Measurements from ENCODE around the gene RACGAP1. TPM values are rescaled to one million over a fixed set of nuclear protein-coding genes. Genes with fewer than 3 reads are reported as not detected.

The RACGAP1 gene
- total RNA-seq, 1 experiment from 2014 or later = 147 TPM

DNA sequence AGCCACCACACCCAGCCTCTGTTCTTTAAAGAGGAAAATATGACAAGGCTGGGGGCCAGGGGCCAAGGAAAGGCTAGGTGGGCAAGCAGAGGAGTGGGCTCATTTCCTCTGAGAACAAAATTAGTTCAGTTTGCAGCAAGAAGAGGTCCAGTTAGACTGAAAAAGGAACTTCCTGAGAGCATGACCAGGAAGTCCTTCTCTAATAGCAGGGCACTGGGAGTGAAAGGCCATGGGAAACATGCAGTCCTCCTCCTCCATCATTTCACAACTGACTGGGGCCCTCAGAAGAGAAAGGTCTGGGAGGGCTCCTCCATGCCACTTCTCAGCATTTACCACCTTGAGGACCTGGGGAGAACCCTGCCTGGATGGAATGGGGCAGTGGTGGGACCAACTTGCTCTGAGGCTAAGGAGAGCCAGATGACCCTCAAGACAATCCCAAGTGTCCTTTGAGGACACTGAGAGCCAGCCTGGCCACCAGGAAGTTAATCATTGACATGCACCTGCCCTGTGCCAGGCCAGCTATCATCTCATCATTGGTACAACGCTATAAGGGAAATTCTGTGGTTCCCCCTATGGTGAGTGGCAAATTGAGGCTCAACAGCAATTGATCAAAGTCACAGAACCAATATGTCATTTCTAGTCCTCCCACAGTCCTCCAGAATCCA lies 72.8 kb downstream of the RACGAP1 start:
- DNase-seq (ENCODE audit: low read depth, low spot score) (no peak), ATAC-seq (no peak)
- in situ Hi-C loops (cut with HindIII; ENCODE audit: low pct_unique_long_range_greater_than_20kb, low sequenced_read_pairs) (no loop called here), intact Hi-C loops (cut with micrococcal nuclease; ENCODE audit: unreplicated experiment) (loop anchor here (10.0 kb wide), 1 partner anchor 178 kb away; no protein-coding TSS in a partner anchor)
- ChIA-PET POLR2A (no interaction called here), CTCF (no interaction called here)
- no peaks in the 10 kb centered on the region for H3K27me3 ChIP-seq (ENCODE audit: control insufficient read depth, insufficient read depth, low read length)
- H3K27ac ChIP-seq (ENCODE audit: low read length) = no peak overlapping the region; the same call in 1 of the 2 replicates
- no peaks in the 10 kb centered on the region for H3K4me1 ChIP-seq (ENCODE audit: control insufficient read depth, insufficient read depth, low read length)
- TF ChIP-seq SIN3A (IDR thresholded peaks at IDR 0.05; ENCODE audit: borderline replicate concordance, insufficient read depth, low read depth, low read length) (no peak), POLR2AphosphoS5 (IDR thresholded peaks at IDR 0.05; ENCODE audit: low read depth, low read length) (no peak), TCF7L2 (IDR thresholded peaks at IDR 0.05; ENCODE audit: low read depth, low read length) (no peak)
- TF ChIP-seq, protein P1, sequence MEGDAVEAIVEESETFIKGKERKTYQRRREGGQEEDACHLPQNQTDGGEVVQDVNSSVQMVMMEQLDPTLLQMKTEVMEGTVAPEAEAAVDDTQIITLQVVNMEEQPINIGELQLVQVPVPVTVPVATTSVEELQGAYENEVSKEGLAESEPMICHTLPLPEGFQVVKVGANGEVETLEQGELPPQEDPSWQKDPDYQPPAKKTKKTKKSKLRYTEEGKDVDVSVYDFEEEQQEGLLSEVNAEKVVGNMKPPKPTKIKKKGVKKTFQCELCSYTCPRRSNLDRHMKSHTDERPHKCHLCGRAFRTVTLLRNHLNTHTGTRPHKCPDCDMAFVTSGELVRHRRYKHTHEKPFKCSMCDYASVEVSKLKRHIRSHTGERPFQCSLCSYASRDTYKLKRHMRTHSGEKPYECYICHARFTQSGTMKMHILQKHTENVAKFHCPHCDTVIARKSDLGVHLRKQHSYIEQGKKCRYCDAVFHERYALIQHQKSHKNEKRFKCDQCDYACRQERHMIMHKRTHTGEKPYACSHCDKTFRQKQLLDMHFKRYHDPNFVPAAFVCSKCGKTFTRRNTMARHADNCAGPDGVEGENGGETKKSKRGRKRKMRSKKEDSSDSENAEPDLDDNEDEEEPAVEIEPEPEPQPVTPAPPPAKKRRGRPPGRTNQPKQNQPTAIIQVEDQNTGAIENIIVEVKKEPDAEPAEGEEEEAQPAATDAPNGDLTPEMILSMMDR (IDR thresholded peaks at IDR 0.05) = no peak
- TF ChIP-seq, protein P2, sequence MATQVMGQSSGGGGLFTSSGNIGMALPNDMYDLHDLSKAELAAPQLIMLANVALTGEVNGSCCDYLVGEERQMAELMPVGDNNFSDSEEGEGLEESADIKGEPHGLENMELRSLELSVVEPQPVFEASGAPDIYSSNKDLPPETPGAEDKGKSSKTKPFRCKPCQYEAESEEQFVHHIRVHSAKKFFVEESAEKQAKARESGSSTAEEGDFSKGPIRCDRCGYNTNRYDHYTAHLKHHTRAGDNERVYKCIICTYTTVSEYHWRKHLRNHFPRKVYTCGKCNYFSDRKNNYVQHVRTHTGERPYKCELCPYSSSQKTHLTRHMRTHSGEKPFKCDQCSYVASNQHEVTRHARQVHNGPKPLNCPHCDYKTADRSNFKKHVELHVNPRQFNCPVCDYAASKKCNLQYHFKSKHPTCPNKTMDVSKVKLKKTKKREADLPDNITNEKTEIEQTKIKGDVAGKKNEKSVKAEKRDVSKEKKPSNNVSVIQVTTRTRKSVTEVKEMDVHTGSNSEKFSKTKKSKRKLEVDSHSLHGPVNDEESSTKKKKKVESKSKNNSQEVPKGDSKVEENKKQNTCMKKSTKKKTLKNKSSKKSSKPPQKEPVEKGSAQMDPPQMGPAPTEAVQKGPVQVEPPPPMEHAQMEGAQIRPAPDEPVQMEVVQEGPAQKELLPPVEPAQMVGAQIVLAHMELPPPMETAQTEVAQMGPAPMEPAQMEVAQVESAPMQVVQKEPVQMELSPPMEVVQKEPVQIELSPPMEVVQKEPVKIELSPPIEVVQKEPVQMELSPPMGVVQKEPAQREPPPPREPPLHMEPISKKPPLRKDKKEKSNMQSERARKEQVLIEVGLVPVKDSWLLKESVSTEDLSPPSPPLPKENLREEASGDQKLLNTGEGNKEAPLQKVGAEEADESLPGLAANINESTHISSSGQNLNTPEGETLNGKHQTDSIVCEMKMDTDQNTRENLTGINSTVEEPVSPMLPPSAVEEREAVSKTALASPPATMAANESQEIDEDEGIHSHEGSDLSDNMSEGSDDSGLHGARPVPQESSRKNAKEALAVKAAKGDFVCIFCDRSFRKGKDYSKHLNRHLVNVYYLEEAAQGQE (IDR thresholded peaks at IDR 0.05; ENCODE audit: insufficient read depth in 1 of 2, low read depth in 2 of 2, low read length in 1 of 2) = no peak
- H3K36me3 ChIP-seq (ENCODE audit: control insufficient read depth, insufficient read depth, low read length) = no peaks in the 10 kb centered on the region
- no TSS peak for BruUV-seq (replicated peaks)
- H3K9me3 ChIP-seq (ENCODE audit: control insufficient read depth, insufficient read depth, low read depth, low read length) = no peaks in the 10 kb centered on the region
- no peak overlapping the region for H3K4me3 ChIP-seq (ENCODE audit: low read depth in 2 of 2, low read length in 2 of 2)

DNA sequence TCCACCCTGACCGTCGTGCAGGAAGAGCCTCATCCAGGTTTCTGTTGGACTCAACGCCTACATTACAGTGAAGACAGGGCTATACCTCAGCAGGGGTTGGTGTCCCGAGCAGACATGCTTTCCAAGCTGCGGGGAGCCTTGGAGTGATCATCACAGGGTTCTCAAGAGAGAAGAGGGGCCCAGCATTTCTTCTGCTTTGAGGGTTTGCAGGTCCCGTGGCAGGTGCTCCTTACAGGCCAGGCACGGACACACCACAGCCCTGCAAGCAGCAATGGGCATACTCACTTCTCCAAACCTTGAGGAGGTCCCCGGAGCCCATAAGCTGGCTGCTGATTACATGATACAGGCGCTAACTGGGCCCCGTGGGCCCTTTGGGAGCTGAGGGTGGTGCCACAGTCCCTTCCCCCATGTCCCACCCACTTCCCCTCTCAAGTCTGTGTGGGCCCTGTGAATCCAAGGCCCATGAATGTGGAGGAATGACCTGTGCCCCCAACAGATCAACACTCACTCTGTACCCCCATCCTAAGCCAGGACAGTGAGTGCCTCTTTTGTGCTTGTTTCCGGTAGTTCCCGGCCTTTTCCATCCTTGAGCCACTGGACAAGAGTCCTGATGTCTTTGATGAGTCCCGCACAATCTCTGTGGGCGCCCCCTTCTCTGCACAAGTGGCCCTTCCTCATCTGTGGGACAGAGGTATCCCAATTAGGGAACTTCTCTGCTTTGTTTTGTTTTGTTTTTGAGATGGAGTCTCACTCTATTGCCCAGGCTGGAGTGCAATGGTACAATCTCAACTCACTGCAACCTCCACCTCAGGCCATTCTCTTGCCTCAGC lies 73.7 kb downstream of the RACGAP1 start:
- CTCF ChIA-PET = no interaction called here
- BruUV-seq (replicated peaks) = no TSS peak
- no peaks in the 10 kb centered on the region for H3K27me3 ChIP-seq (ENCODE audit: control insufficient read depth, insufficient read depth, low read length)
- H3K36me3 ChIP-seq (ENCODE audit: control insufficient read depth, insufficient read depth, low read length) = no peaks in the 10 kb centered on the region
- H3K4me1 ChIP-seq (ENCODE audit: control insufficient read depth, insufficient read depth, low read length) = no peaks in the 10 kb centered on the region
- POLR2A ChIA-PET = no interaction called here
- H3K9me3 ChIP-seq (ENCODE audit: control insufficient read depth, insufficient read depth, low read depth, low read length) = no peaks in the 10 kb centered on the region
- H3K4me3 ChIP-seq (ENCODE audit: low read depth in 2 of 2, low read length in 2 of 2) = no peak overlapping the region
- ATAC-seq = no peak
- intact Hi-C loops (cut with micrococcal nuclease; ENCODE audit: unreplicated experiment) = loop anchor here (10.0 kb wide), 1 partner anchor 177 kb away; no protein-coding TSS in a partner anchor
- no peak for TF ChIP-seq POLR2AphosphoS5 (IDR thresholded peaks at IDR 0.05; ENCODE audit: low read depth, low read length)
- TF ChIP-seq, protein P2 (IDR thresholded peaks at IDR 0.05; ENCODE audit: insufficient read depth in 1 of 2, low read depth in 2 of 2, low read length in 1 of 2) = no peak
- no peak for TF ChIP-seq TCF7L2 (IDR thresholded peaks at IDR 0.05; ENCODE audit: low read depth, low read length)
- TF ChIP-seq, protein P1 (IDR thresholded peaks at IDR 0.05) = no peak
- TF ChIP-seq SIN3A (IDR thresholded peaks at IDR 0.05; ENCODE audit: borderline replicate concordance, insufficient read depth, low read depth, low read length) = no peak
- no peak overlapping the region for H3K27ac ChIP-seq (ENCODE audit: low read length)
- in situ Hi-C loops (cut with HindIII; ENCODE audit: low pct_unique_long_range_greater_than_20kb, low sequenced_read_pairs) = no loop called here
- no peak for DNase-seq (ENCODE audit: low read depth, low spot score)
